ENCODE results near the gene VASP.

- no peak for TF ChIP-seq CTCF (IDR thresholded peaks at IDR 0.05)
- no peak for TF ChIP-seq POLR2A (IDR thresholded peaks at IDR 0.05)
These were observed 1.9 kb upstream of the VASP start for GRCh38 chr19:45505151-45505995.

All from esophagus squamous epithelium (tissue), 4 donors.